ENCODE results near the gene WIPF1.

Gene WIPF1

DNA sequence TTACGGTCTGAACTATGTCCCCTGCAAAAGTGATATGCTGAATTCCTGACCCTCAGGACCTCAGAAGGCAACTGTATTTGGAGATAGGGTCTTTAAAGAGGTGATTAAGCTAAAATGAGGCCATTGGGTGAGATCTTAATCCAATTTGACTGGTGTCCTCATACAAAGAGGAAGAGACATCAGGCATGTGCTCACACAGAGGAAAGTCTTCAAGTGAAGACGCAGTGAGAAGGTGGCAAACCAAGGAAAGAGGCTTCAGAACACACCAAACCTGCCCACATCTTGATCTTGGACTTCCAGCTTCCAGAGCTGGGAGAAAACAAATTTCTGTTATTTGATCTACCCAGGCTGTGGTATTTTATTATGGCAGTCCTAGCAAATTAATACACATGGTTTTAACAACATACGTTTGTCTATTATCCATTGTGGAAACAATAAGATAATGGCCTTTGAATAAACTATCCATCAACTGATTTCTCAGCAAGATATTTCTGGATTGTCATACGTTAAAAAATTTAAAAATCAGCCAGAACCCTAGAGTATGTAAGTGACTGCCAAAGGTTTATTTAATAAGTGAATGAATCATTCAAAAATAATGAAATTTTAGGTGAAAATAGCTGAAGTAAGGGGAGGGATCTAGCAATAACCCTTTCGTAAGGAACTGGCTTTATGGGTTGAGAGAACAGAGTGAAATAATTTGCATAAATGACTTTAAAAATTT lies 6.5 kb downstream of the WIPF1 start:
- no peak for TF ChIP-seq CTCF (IDR thresholded peaks at IDR 0.05; ENCODE audit: insufficient read depth, missing control alignments)
- no peak for FAIRE-seq
- DNase-seq (ENCODE audit: insufficient read length, low spot score): no peak

DNA sequence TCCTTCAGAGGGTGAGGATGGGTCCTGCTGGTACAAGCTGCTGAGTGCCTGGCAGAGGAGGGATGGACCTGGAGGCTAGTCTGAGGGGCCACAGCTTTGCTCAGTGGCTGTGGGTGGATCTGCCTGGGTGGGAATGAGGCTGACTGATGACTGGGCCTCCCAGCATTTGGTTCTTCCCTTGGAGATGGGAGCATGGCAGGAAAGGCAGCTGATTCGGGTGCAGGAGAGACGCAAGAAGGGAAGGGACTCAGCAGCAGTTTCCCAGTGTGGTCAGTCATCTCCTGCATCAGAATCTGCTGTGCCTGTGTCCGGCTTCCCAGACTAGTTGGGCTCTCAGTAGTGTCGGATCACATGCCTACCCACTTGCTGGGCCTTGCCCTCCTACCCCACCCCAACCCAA lies 7.3 kb downstream of the WIPF1 start:
- DNase-seq (ENCODE audit: insufficient read length, low spot score): no peak
- no peak for FAIRE-seq
- no peak for TF ChIP-seq CTCF (IDR thresholded peaks at IDR 0.05; ENCODE audit: insufficient read depth, missing control alignments)

DNA sequence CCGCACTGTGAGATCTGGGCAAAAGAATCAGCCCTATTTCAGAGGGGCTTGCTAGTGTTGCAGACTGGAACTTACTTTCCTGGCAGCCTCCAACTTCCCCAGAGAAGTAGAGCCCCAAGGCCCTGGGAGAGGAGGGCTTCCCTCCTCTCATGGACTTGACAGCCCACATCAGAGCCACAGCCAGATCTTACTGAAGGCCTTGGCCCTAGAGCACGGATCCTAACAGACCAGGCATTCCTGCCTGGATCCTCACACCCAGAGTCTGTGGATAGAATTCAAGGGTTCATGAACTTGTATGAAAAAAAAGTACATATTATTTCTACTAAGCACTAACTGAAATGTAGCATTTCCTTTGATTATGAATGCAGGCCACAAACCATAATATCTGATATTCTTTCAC lies 8.3 kb downstream of the WIPF1 start:
- no peak for TF ChIP-seq CTCF (IDR thresholded peaks at IDR 0.05; ENCODE audit: insufficient read depth, missing control alignments)
- DNase-seq (ENCODE audit: insufficient read length, low spot score) (no peak), FAIRE-seq (no peak)

GRCh38 chr2:174588463-174588862 lies 9.1 kb downstream of the WIPF1 start:
- TF ChIP-seq CTCF (IDR thresholded peaks at IDR 0.05; ENCODE audit: insufficient read depth, missing control alignments): no peak
- FAIRE-seq (no peak), DNase-seq (ENCODE audit: insufficient read length, low spot score) (no peak)

GRCh38 chr2:174587579-174587978 lies 10.0 kb downstream of the WIPF1 start:
- FAIRE-seq (no peak), DNase-seq (ENCODE audit: insufficient read length, low spot score) (no peak)
- TF ChIP-seq CTCF (IDR thresholded peaks at IDR 0.05; ENCODE audit: insufficient read depth, missing control alignments): no peak

- DNase-seq (ENCODE audit: insufficient read length, low spot score) (no peak), FAIRE-seq (no peak)
- TF ChIP-seq CTCF (IDR thresholded peaks at IDR 0.05; ENCODE audit: insufficient read depth, missing control alignments): no peak
These were observed 10.9 kb downstream of the WIPF1 start for GRCh38 chr2:174586418-174587295.

All from D721Med (cell line).